ENCODE measurements around the gene DAB2.
"Not testable (repeated sequence)": the region's sequence is repeated elsewhere in the genome, so short reads cannot be mapped to it uniquely, and the experiment has no call there.

DAB2 gene

DNA sequence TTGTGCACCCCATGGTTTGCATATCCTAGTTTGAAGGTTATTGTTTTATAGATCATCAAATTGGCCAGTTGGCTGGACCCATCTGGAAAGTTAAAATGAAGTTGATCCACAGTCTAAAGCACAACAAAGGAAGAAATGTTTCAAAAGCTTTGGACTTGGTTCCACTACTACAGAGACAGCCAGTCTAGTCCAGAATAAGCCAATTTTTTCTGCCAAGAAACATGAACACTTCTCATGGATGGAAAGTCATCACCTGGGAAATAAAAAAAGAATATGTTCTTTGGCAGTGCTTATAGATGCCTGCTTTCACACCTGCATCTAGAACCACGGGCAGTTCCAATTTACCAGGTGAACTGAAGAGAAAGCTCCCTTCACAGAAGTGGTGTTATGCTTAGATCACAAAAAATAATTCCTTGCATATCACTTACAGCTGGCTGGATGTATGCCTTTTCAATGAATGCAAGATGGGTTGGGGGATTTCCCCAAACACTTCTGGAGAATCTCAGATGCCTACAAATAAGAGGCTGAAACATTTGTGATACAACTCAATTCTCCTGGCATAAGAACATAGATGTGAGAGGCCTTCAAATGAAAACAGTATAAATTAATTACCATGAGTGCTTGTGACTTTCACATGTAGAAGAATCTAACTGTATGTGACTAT is 87.4 kb downstream of the DAB2 start:
- FAIRE-seq = no peak

DNA sequence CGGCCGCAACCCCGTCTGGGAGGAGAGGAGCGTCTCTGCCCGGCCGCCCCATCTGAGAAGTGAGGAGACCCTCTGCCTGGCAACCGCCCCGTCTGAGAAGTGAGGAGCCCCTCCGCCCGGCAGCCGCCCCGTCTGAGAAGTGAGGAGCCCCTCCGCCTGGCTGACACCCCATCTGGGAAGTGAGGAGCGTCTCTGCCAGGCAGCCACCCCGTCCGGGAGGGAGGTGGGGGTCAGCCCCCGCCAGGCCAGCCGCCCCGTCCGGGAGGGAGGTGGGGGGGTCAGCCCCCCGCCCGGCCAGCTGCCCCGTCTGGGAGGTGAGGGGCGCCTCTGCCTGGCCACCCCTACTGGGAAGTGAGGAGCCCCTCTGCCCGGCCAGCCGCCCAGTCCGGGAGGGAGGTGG is 90.5 kb downstream of the DAB2 start:
- FAIRE-seq = not testable (repeated sequence)

DNA sequence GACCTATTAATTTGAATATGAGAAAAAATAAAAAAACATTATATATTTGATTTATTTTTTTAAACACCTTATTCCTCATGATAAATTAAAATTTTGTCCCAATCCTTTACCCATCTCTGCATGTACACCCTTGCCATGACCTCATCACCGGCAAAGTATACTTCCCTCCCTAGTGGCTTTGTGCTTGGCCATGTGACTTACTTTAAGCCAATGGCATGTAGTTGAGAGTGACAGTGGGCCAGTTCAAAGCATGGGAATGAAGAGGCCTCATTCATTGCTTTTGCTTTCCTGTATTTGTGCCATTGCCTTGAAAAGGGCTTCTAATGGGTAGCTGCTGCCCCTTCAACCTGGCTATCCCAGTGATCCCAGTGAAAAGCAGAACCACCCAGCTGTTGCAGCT is 91.7 kb downstream of the DAB2 start:
- no peak for FAIRE-seq

DNA sequence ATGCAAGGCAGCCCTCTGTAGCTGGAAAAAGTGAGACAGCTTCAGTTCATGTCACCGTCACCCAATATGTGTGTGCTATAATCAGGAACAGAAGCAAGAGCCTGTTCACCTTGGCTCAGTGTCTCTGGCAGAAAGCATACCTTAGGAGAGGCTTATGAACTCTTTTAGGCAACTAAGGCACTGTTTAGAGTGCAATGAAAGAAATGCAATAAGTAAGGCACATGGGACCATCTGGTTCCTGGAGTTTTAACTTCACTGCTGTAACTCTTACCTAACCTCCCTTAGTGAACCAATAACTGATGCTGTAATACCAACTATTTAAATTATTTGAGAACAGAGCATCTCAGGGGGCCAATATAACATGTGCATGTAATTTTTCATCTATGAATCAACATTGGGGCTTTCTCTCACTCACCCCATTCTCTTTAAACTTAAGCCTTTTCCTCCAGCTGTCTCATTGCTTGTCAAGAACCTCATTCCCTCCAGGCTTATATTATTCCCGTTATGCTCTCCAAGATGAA is 92.9 kb downstream of the DAB2 start:
- no peak for FAIRE-seq

DNA sequence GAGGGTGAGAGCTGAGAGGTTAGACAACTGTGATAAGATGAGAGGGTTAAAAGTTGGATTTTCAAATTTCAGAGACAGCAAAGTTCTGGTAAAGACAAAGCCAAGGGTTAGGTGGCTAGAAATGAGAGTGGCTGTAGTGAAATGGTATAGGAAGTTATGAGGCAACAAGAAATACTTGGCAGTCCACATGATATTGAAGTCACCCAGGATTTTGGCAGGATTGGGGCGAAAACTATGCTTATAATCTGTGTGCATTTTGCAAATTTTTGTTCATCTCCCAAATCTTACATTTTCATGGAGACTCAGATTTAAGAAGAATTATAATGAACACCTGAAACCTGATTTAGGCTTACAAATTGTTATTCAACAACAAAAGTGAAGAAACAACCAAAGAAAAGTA is 96.0 kb downstream of the DAB2 start:
- FAIRE-seq = no peak

DNA sequence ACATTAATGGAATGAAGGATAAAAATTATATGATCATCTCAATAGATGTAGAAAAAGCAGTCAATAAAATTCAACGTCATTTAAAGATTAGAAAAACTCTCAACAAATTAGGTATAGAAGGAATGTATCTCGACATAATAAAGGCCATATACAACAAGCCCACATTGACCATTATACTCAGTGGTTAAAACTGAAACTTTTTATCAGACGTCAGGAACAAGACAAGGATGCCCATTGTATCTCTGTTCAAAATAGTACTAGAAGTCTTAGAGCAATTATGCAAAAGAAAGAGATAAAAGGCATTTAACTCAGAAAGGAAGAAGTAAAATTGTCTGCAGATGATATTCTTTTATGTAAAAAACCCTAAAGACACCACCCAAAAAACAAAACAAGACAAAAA is 101.2 kb downstream of the DAB2 start:
- no peak for FAIRE-seq
